Endodermal cell (in vitro differentiated cells): ENCODE data around the gene SREK1. TPM values are rescaled to one million over a fixed set of nuclear protein-coding genes. Genes with fewer than 3 reads are reported as not detected.

Experiments used
- DNase-seq: peaks from one replicate; pipeline ENCODE4 v3.0.0-alpha.2; 2017
- H3K27ac ChIP-seq: 2 replicates; pipeline ENCODE4 v1.5.1; 2013; ENCODE audit warnings: mild to moderate bottlenecking, low read depth, low read length, moderate library complexity
- H3K27me3 ChIP-seq: 2 replicates; pipeline ENCODE4 v1.6.1; 2013; ENCODE audit warnings: mild to moderate bottlenecking, low read length, moderate library complexity; ENCODE audit not compliant: insufficient read depth, control insufficient read depth, poor library complexity, severe bottlenecking
- H3K36me3 ChIP-seq: 2 replicates; pipeline ENCODE4 v1.7.0; 2013; ENCODE audit warnings: mild to moderate bottlenecking, low read length, moderate library complexity; ENCODE audit not compliant: control insufficient read depth, insufficient read depth
- H3K4me1 ChIP-seq: one replicate; pipeline ENCODE4 v1.7.0; 2013; ENCODE audit warnings: low read length; ENCODE audit not compliant: control insufficient read depth, insufficient read depth
- H3K4me3 ChIP-seq: 2 replicates; pipeline ENCODE4 v1.5.1; 2013; ENCODE audit warnings: mild to moderate bottlenecking, low read length, moderate library complexity
- H3K9ac ChIP-seq: 2 replicates; pipeline ENCODE4 v1.6.1; 2013; ENCODE audit warnings: mild to moderate bottlenecking, low read length, moderate library complexity; ENCODE audit not compliant: poor library complexity, severe bottlenecking; ENCODE audit errors: extremely low read depth
- H3K9me3 ChIP-seq: 2 replicates; pipeline ENCODE4 v1.6.1; 2013; ENCODE audit warnings: mild to moderate bottlenecking, low read length, moderate library complexity; ENCODE audit not compliant: control insufficient read depth
- H3K27ac Mint-ChIP-seq: 2 replicates; pipeline ENCODE4 v1.8.0; 2020; ENCODE audit warnings: mixed read lengths
- H3K27me3 Mint-ChIP-seq: 2 replicates; pipeline ENCODE4 v1.8.0; 2021; ENCODE audit warnings: mild to moderate bottlenecking, mixed read lengths; ENCODE audit not compliant: insufficient read depth
- H3K36me3 Mint-ChIP-seq: 2 replicates; pipeline ENCODE4 v1.8.0; 2020; ENCODE audit warnings: low read depth, mixed read lengths
- H3K4me1 Mint-ChIP-seq: 2 replicates; pipeline ENCODE4 v1.8.0; 2020; ENCODE audit warnings: mixed read lengths
- H3K4me3 Mint-ChIP-seq: 2 replicates; pipeline ENCODE4 v1.8.0; 2020; ENCODE audit warnings: mild to moderate bottlenecking, moderate library complexity, mixed read lengths
- H3K9me3 Mint-ChIP-seq: 2 replicates; pipeline ENCODE4 v1.8.0; 2020; ENCODE audit warnings: mild to moderate bottlenecking, mixed read lengths
- CTCF ChIP-seq: fragments of 200-600 bp; sonication (generic); conservative IDR thresholded peaks from 2 replicates; pipeline ENCODE4 v1.5.0; 2021; ENCODE audit warnings: antibody characterized with exemption, mild to moderate bottlenecking
- WGBS, 2 experiments: methylation state at CpG; one replicate each; pipeline versions ENCODE4 v1.1.5 to v1.1.7; 2013; ENCODE audit warnings: missing lambda C conversion rate in 2 of 2, mixed read lengths in 1 of 2; ENCODE audit not compliant: insufficient coverage in 1 of 2, insufficient read length in 1 of 2; 5-methylcytosine and 5-hydroxymethylcytosine counted together
- total RNA-seq, 2 donors: library from RNA; stranded (reverse); fragmentation: NEBNext Ultra II Directional in 1 of 2; extraction: Animal tissue kit (Norgen Biotek cat#: 25700) in 1 of 2; gene quantifications; 2 replicates in 1 of 2; 3 replicates in 1 of 2; pipeline ENCODE4 v1.2.1, GENCODE V29; 2021

The SREK1 gene
- total RNA-seq, 2 donors from 2014 or later, result 58.8 to 67.1 TPM

GRCh38 chr5:66203531-66203930 is 59.4 kb downstream of the SREK1 start:
- Histone ChIP-seq H3K4me1 (no peaks in the 10 kb centered on the region), H3K27me3 (no peaks in the 10 kb centered on the region), H3K36me3 (no peaks in the 10 kb centered on the region), H3K9me3 (no peaks in the 10 kb centered on the region), H3K4me3 (no peak overlapping the region), H3K9ac (no peak overlapping the region), H3K27ac (no peak overlapping the region)
- H3K4me1 Mint-ChIP-seq, result peaks cover 6% of the 10 kb centered on the region
- H3K36me3 Mint-ChIP-seq, result no peaks in the 10 kb centered on the region
- DNase-seq, result no peak
- TF ChIP-seq CTCF, result no peak
- H3K4me3 Mint-ChIP-seq, result no peak overlapping the region
- no peaks in the 10 kb centered on the region for H3K27me3 Mint-ChIP-seq
- no peak overlapping the region for H3K27ac Mint-ChIP-seq
- no peaks in the 10 kb centered on the region for H3K9me3 Mint-ChIP-seq
- WGBS, 2 experiments, result 91 to 92% methylated on average over 2 to 4 of the region's 4 CpGs

- Histone ChIP-seq H3K4me1 (no peaks in the 10 kb centered on the region), H3K9ac (no peak overlapping the region), H3K36me3 (no peaks in the 10 kb centered on the region), H3K27me3 (no peaks in the 10 kb centered on the region), H3K4me3 (no peak overlapping the region), H3K27ac (no peak overlapping the region), H3K9me3 (no peaks in the 10 kb centered on the region)
- Mint-ChIP-seq H3K27ac (no peak overlapping the region), H3K36me3 (no peaks in the 10 kb centered on the region), H3K4me1 (no peaks in the 10 kb centered on the region), H3K9me3 (no peaks in the 10 kb centered on the region), H3K27me3 (no peaks in the 10 kb centered on the region), H3K4me3 (no peak overlapping the region)
- TF ChIP-seq CTCF, result no peak
- 95 to 100% methylated on average over 3 to 5 of the region's 5 CpGs for WGBS, 2 experiments
- no peak for DNase-seq
Measured at GRCh38 chr5:66206465-66206864, 62.4 kb downstream of the SREK1 start.

- Histone ChIP-seq H3K9me3 (no peaks in the 10 kb centered on the region), H3K4me1 (no peaks in the 10 kb centered on the region), H3K27ac (no peak overlapping the region), H3K9ac (no peak overlapping the region), H3K4me3 (no peak overlapping the region), H3K36me3 (no peaks in the 10 kb centered on the region), H3K27me3 (no peaks in the 10 kb centered on the region)
- H3K4me1 Mint-ChIP-seq, result no peaks in the 10 kb centered on the region
- 94 to 100% methylated on average over 3 to 10 of the region's 10 CpGs for WGBS, 2 experiments
- TF ChIP-seq CTCF, result no peak
- H3K27me3 Mint-ChIP-seq, result no peaks in the 10 kb centered on the region
- DNase-seq, result no peak
- no peaks in the 10 kb centered on the region for H3K9me3 Mint-ChIP-seq
- no peak overlapping the region for H3K4me3 Mint-ChIP-seq
- H3K27ac Mint-ChIP-seq, result no peak overlapping the region
- H3K36me3 Mint-ChIP-seq, result no peaks in the 10 kb centered on the region
Measured at GRCh38 chr5:66207800-66208561, 63.9 kb downstream of the SREK1 start.
